ENCODE results near the gene ATP11A. TPM values are rescaled to one million over a fixed set of nuclear protein-coding genes. Genes with fewer than 3 reads are reported as not detected.

The ATP11A gene
- total and polyA plus RNA-seq, 2 experiments from 2014 or later: 12.3 to 52.6 TPM

GRCh38 chr13:112731667-112732616, 42.1 kb downstream of the ATP11A start (continued):
- TF ChIP-seq ZNF462 (CRISPR knock-in tag; IDR thresholded peaks at IDR 0.05) (no peak), POLR2AphosphoS5 (IDR thresholded peaks at IDR 0.05; ENCODE audit: low read depth) (no peak), EZH2 (IDR thresholded peaks at IDR 0.05; ENCODE audit: low read depth, unreplicated experiment) (no peak), STAT1 (IDR thresholded peaks at IDR 0.05; ENCODE audit: unreplicated experiment) (no peak), JUNB (IDR thresholded peaks at IDR 0.05; ENCODE audit: unreplicated experiment) (no peak), ZNF331 (CRISPR knock-in tag; IDR thresholded peaks at IDR 0.05; ENCODE audit: low read depth) (no peak), CREB1 (CRISPR knock-in tag; IDR thresholded peaks at IDR 0.05; ENCODE audit: low read depth) (no peak), ETS1 (IDR thresholded peaks at IDR 0.05) (no peak)

Measured in GM23338 (cell line).